ENCODE data around the gene PKP1. TPM values are rescaled to one million over a fixed set of nuclear protein-coding genes. Genes with fewer than 3 reads are reported as not detected.

The PKP1 gene
- total RNA-seq, 2 donors from 2014 or later, result 0.83 to 2.8 TPM

- intact Hi-C loops (cut with DNase I), result no loop called here
- no peak for DNase-seq (ENCODE audit: low spot score)
Observed at GRCh38 chr1:201374364-201374763, 91.1 kb downstream of the PKP1 start.

GRCh38 chr1:201375169-201375568 is 91.9 kb downstream of the PKP1 start:
- no peak for DNase-seq (ENCODE audit: low spot score)
- intact Hi-C loops (cut with DNase I), result no loop called here

GRCh38 chr1:201376107-201376463 is 92.8 kb downstream of the PKP1 start:
- intact Hi-C loops (cut with DNase I), result no loop called here
- no peak for DNase-seq (ENCODE audit: low spot score)

- DNase-seq (ENCODE audit: low spot score), result no peak
Observed at GRCh38 chr1:201376464-201377374, 93.4 kb downstream of the PKP1 start.

GRCh38 chr1:201377611-201378092 is 94.3 kb downstream of the PKP1 start, which contains the start of gene TNNT2:
Gene TNNT2, minus strand, starts transcription at chr1:201377680. Its CDS starts 4,426 bp downstream, at chr1:201373254.
- intact Hi-C loops (cut with DNase I), result no loop called here
- DNase-seq (ENCODE audit: low spot score), result no peak

More at GRCh38 chr1:201376464-201377374, 93.4 kb downstream of the PKP1 start:
- intact Hi-C loops (cut with DNase I), result no loop called here

GRCh38 chr1:201378804-201379203 is 95.5 kb downstream of the PKP1 start:
- no peak for DNase-seq (ENCODE audit: low spot score)
- intact Hi-C loops (cut with DNase I), result no loop called here

- no peak for DNase-seq (ENCODE audit: low spot score)
- intact Hi-C loops (cut with DNase I), result no loop called here
Observed at GRCh38 chr1:201379733-201380242, 96.5 kb downstream of the PKP1 start.

GRCh38 chr1:201381130-201381529 is 97.8 kb downstream of the PKP1 start:
- no peak for DNase-seq (ENCODE audit: low spot score)
- intact Hi-C loops (cut with DNase I), result no loop called here

Other genes starting within 250 kb of the PKP1 start
- under 1 TPM; 0.05 to 0.14 TPM for gene CACNA1S, start 171.1 kb upstream of the PKP1 start, total RNA-seq
- gene ASCL5, start 156.3 kb upstream of the PKP1 start, total RNA-seq, result not detected
- gene TMEM9, start 129.0 kb upstream of the PKP1 start, total RNA-seq, result 10 to 100 TPM; 35.5 to 54.9 TPM
- 1 to 10 TPM in 1 of 2 donors, under 1 TPM in 1; 0.90 to 3.4 TPM for gene IGFN1, start 92.7 kb upstream of the PKP1 start, total RNA-seq
- gene TNNT2, start 94.2 kb downstream of the PKP1 start, total RNA-seq, result not detected
- under 1 TPM in 1 of 2 donors, not detected in 1; 0.29 TPM for gene LAD1, start 115.8 kb downstream of the PKP1 start, total RNA-seq
- not detected for gene TNNI1, start 138.2 kb downstream of the PKP1 start, total RNA-seq
- 10 to 100 TPM; 55.0 to 57.4 TPM for gene PHLDA3, start 185.7 kb downstream of the PKP1 start, total RNA-seq
- 1,000 to 10,000 TPM; 1,426 to 2,194 TPM for gene CSRP1, start 223.6 kb downstream of the PKP1 start, total RNA-seq

Measured in posterior vena cava (tissue), 2 donors.